Stimulated activated CD8-positive, alpha-beta memory T cell treated with anti-CD3 and anti-CD28 coated beads, Interleukin-7, amount 100 ng/mL, for 48 hours (primary cell): ENCODE data around the gene TIAM1.

Experiments used
- DNase-seq, 2 donors: peaks; one replicate each; pipeline ENCODE4 v3.0.0-alpha.2; 2020; ENCODE audit warnings: low read depth in 1 of 2; ENCODE audit errors: extremely low read depth in 1 of 2

TIAM1 gene

GRCh38 chr21:31103163-31103562, 240.9 kb downstream of the TIAM1 start:
- DNase-seq = no peak

DNA sequence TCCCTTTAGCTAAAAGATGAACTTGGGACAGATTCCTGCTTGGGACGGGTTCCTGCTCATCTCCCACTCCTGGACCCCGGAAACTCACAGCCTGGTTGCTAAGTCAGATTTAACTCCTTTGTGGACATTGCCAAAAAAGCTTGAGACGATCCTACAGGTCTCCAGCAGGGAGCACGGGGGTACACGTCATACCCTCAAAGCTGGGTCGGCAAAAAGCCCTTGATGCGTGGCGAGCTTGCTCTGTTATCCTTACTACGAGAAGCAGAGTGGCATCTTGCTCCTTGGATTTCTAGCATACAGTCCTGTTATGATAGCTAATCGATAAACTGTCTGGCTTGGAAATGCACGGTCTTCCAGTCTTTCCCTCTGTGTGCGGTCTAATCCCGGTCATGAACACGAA, 244.9 kb downstream of the TIAM1 start:
- no peak for DNase-seq

DNA sequence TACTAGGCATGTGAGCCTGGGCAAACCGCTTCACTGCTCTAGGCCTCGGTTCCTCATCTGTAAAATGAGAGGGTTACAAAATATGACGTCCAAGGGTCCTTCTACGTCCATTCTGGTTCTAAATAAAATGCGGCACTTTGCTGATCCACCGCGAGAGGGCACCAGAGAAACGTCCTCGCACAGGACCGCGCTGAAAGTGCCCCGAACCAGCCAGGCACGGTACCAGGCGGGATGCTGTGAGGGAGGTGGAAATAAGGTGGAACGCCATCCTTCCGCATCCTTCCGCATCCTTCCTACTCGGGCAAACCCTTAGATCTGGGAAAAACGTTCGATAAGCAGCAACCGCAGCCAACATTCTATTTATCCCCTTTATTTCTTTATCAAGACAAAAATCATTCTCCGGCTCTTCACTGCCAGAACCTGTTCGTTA, 245.5 kb downstream of the TIAM1 start:
- DNase-seq = peak; percentile 39 to 47

DNA sequence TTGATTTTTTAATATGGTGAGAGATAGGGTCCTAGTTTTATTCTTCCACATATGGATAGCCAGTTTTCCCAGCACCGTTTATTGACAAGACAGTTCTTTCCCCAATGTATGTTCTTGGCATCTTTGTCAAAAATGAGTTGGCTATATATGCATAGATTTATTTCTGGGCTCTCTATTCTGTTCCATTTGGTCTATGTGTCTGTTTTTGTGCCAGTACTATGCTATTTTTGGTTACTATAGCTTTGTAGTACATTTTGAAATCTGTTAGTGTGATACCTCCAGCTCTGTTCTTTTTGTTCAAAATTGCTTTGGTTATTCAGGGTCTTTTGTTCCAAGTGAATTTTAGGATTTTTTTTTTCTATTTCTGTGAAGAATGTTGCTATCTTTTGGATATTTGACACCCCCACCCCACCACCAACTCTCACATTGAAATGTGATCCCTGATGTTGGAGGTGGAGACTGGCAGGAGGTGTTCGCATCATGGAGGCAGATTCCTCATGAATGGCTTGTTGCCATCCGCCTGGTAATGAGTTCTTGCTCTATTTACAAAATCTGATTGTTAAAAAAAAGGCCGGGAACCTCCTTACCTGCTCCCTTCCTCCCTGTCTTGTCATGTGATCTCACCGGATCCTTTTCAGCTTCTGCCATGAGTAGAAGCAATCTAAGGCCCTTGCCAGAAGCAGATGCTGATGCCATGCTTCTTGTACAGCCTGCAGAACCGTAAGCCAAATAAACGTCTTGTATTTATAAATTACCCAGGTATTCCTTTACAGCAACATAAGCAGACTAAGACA, 251.0 kb downstream of the TIAM1 start:
- no peak for DNase-seq

DNA sequence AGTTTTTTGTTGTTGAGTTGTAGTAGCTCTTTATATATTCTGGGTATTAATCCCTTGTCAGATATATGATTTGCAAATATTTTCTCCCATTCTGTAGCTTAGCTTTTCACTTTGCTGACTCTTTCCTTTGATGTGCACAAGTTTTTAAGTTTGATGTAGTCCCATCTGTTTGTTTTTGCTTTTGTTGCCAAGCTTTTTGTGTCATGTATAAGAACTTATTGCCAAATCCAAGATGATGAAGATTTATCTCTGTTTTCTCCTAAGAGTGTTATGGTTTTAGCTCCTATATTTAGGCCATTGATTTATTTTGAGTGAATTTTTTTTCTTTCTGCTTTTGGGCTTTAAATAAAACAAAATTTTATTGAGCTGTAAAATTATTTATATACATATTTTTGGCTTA, 253.7 kb downstream of the TIAM1 start:
- no peak for DNase-seq

DNA sequence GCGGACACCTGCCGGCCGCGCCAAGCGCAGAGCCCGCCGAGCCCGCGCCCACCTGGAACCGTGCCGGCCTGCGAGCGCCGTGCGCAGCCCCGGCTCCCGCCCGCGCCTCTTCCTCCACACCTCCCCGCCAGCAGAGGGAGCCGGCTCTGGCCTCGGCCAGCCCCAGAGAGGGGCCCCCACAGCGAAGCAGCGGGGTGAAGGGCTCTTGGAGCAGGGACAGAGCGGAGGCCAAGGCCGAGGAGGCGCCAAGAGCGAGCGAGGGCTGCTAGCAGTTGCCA, 255.6 kb downstream of the TIAM1 start:
- DNase-seq = no peak

GRCh38 chr21:31087639-31088473, 256.2 kb downstream of the TIAM1 start:
- DNase-seq = no peak

DNA sequence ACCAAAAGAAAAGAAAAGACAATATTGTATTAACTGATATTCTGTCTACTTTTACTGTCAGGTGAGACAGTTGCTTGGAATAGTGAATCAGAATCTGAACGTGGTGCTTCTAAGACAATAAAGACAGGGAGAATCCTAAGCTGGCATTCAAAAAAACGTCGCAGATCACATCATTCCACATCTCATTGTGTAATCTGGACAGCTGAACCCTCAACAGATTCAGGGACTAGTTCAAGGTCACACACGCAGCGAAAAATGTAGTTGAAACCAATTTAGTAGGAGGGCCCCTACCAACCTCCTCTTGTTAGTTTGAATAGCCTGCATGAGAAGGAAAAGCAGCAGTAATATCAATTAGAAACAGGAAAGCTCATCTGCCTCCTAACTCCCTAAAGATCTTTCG, 259.4 kb downstream of the TIAM1 start:
- DNase-seq = no peak

GRCh38 chr21:31078796-31079195, 265.3 kb downstream of the TIAM1 start:
- peak in 1 of 2 donors; percentile 2 for DNase-seq

DNA sequence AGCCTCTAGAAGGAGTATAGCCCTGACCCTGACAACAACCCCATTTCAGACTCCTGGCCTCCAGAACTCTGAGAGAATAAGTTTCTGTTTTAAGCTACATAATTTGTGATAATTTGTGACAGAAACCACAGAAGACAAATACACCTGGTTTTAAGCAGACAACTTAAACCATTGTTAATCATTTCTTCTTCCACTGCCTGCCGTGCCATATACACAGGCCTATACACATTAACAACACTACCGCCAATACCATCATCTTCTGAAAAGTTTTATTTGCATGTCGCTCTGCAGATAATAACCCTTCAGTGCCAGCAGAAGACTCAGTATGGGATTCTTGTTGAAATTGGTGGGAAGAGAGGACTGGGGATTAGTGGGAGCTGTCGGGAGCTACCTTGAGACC, 265.8 kb downstream of the TIAM1 start:
- no peak for DNase-seq

GRCh38 chr21:31075848-31076247, 268.2 kb downstream of the TIAM1 start:
- no peak for DNase-seq

DNA sequence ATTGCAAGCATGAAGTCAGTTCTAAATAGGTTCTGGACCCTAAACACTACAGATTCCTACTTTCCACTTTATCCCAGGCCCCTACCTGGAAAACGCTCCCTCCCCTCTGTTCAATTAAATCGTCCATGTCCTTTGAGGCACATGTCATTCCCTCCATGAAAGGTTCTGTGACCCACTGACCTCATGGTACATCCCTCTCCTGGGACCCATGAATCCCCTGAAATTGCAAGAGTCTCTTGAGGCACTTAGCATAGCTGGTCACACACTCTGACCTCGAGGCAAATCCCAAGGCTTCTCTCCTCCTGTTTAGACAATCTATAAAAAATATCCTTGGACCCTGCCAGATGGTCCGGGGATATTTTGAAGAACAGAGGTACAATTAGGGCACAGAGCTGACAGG, 271.5 kb downstream of the TIAM1 start:
- DNase-seq = no peak
